Sigmoid colon (tissue), 7 donors: ENCODE data around the gene C1orf52. TPM values are rescaled to one million over a fixed set of nuclear protein-coding genes. Genes with fewer than 3 reads are reported as not detected.
A peak's percentile ranks its signal among the peaks of the same experiment; 100 is the strongest.

Experiments used
- DNase-seq: peaks from one replicate; pipeline ENCODE4 v3.0.0-alpha.2; 2019
- H3K27ac ChIP-seq, 4 donors: fragments of 200-600 bp; sonication (generic); one replicate each; pipeline ENCODE4 v1.5.1; 2016 to 2019; ENCODE audit warnings: mild to moderate bottlenecking in 1 of 4
- H3K27me3 ChIP-seq, 3 donors: fragments of 200-600 bp; sonication (generic); one replicate each; pipeline ENCODE4 v1.5.1; 2019; ENCODE audit warnings: mild to moderate bottlenecking in 1 of 3
- H3K36me3 ChIP-seq, 4 donors: fragments of 200-600 bp; sonication (generic); one replicate each; pipeline ENCODE4 v1.5.1; 2016 to 2019
- H3K4me1 ChIP-seq, 4 donors: fragments of 200-600 bp; sonication (generic); one replicate each; pipeline ENCODE4 v1.5.1; 2017 to 2019
- H3K4me3 ChIP-seq, 4 donors: fragments of 200-600 bp; sonication (generic); one replicate each; pipeline ENCODE4 v1.5.1; 2017 to 2019; ENCODE audit warnings: mild to moderate bottlenecking in 2 of 4, moderate library complexity in 1 of 4
- H3K9me3 ChIP-seq, 4 donors: fragments of 200-600 bp in 3 of 4; sonication (generic) in 3 of 4; one replicate each; pipeline versions ENCODE4 v1.5.1 to v1.6.1; 2013 to 2019
- EP300 ChIP-seq, 4 donors: sonication (generic); formaldehyde crosslinking; IDR thresholded peaks; one replicate each; pipeline ENCODE4 v1.6.1; 2017; ENCODE audit warnings: antibody characterized with exemption in 4 of 4
- POLR2A ChIP-seq, 2 donors: fragments of 450-650 bp; IDR thresholded peaks; one replicate each; pipeline ENCODE4 v1.6.1; 2016; ENCODE audit warnings: antibody characterized with exemption in 2 of 2, mild to moderate bottlenecking in 2 of 2, moderate library complexity in 2 of 2
- POLR2AphosphoS5 ChIP-seq, 4 donors: sonication (generic); formaldehyde crosslinking; IDR thresholded peaks; one replicate each; pipeline ENCODE4 v1.6.1; 2017; ENCODE audit warnings: antibody characterized with exemption in 4 of 4
- WGBS, 2 donors: extraction: QIAGEN DNeasy Blood & Tissue Kit; methylation state at CpG; one replicate each; pipeline ENCODE4 v1.1.7; 2013; 5-methylcytosine and 5-hydroxymethylcytosine counted together
- intact Hi-C: fragments of 100-400 bp; cut with DNase I; formaldehyde crosslinking; loops from one replicate; pipeline ENCODE4 v1.15.1; 2023
- polyA plus RNA-seq, 3 donors: library from polyadenylated mRNA; stranded (reverse); fragments of 200-250 nt; gene quantifications; one replicate each; pipeline ENCODE4 v1.2.3, GENCODE V29; 2013
- total RNA-seq, 4 donors: library from RNA; depleted of rRNA; stranded (reverse); fragments of >200 nt; gene quantifications; one replicate each; pipeline ENCODE4 v1.1.0, GENCODE V29; 2016
- TF ChIP-seq, protein P1 (sequence below), 4 experiments: fragments of 450-650 bp in 3 of 4; fragments of 200-600 bp in 1 of 4; IDR thresholded peaks; one replicate each; pipeline ENCODE4 v1.5.1; 2016 to 2019; ENCODE audit warnings: antibody characterized with exemption in 4 of 4, mild to moderate bottlenecking in 3 of 4, moderate library complexity in 2 of 4
- donor health status: healthy with polysubstance abuse.
- donor health status: Bipolar disorder and iron deficiency.
- donor health status: healthy.

The C1orf52 gene
- total and polyA plus RNA-seq, 7 donors: 8.9 to 31.1 (median 18.5) TPM

DNA sequence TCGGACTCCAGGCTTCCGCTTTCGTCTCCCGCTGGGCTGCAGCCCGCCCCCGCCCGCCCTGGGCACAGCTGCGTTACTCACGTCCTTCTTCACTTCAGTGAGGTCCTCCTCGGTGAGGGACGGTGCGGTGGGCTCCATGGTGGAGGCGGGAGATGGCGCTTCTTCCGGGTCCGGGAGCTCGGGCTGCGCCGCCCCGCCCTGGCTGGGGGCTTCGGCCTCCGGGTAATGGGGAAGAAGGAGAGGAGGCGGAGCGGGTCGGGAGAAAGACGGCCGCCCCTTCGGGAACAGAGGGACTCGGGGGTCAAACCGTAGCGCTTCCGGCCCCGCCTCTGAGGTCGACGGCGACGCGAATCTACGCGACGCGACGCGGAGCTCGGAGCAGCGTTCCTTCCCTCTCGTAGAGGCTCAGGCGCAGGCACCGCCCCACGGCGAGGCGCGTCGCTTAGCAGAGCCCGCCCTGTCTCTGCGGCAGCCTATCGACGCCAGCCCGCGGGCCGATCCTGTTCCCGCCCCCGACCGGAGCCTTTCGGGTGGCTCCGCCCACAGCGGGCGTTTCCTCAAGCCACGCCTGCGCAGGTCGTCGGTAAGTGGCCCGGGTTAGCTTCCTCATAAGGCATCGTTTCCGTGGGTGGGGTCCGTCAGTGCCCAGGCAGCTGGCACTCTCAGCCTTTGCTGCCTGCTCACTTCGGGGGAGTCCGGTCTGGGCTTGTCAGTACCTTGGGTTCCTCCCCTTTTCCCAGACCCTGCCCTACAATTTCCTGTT lies 16.9 kb upstream of the C1orf52 start, which contains the start of gene BCL10:
TSS of gene BCL10 (minus strand) at position 418 of the 763 bp plus-strand sequence. CDS start at position 138, 280 bp downstream.
- no peaks in the 10 kb centered on the region for H3K36me3 ChIP-seq
- H3K4me1 ChIP-seq: peaks cover 0 to 39% (median 31%) of the 10 kb centered on the region in 4 donors
- H3K27ac ChIP-seq: peak within 1 kb of the TSS; percentile 95 to 98 (median 96)
- whole genome bisulfite sequencing, 2 donors: 0% methylated on average over 78 of the region's 78 CpGs
- intact Hi-C loops: no loop called here
- H3K27me3 ChIP-seq: no peaks in the 10 kb centered on the region
- peak; percentile 99 for DNase-seq
- H3K9me3 ChIP-seq: no peaks in the 10 kb centered on the region
- peak within 1 kb of the TSS; percentile 74 to 96 (median 95) for H3K4me3 ChIP-seq
- TF ChIP-seq POLR2AphosphoS5 (IDR thresholded peaks at IDR 0.05) (peak; percentile 89 to 92 (median 92)), POLR2A (IDR thresholded peaks at IDR 0.05) (peak; percentile 69 to 84), EP300 (IDR thresholded peaks at IDR 0.05) (peak in 1 of 4 donors; percentile 11)
- TF ChIP-seq, protein P1, sequence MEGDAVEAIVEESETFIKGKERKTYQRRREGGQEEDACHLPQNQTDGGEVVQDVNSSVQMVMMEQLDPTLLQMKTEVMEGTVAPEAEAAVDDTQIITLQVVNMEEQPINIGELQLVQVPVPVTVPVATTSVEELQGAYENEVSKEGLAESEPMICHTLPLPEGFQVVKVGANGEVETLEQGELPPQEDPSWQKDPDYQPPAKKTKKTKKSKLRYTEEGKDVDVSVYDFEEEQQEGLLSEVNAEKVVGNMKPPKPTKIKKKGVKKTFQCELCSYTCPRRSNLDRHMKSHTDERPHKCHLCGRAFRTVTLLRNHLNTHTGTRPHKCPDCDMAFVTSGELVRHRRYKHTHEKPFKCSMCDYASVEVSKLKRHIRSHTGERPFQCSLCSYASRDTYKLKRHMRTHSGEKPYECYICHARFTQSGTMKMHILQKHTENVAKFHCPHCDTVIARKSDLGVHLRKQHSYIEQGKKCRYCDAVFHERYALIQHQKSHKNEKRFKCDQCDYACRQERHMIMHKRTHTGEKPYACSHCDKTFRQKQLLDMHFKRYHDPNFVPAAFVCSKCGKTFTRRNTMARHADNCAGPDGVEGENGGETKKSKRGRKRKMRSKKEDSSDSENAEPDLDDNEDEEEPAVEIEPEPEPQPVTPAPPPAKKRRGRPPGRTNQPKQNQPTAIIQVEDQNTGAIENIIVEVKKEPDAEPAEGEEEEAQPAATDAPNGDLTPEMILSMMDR (IDR thresholded peaks at IDR 0.05): no peak

DNA sequence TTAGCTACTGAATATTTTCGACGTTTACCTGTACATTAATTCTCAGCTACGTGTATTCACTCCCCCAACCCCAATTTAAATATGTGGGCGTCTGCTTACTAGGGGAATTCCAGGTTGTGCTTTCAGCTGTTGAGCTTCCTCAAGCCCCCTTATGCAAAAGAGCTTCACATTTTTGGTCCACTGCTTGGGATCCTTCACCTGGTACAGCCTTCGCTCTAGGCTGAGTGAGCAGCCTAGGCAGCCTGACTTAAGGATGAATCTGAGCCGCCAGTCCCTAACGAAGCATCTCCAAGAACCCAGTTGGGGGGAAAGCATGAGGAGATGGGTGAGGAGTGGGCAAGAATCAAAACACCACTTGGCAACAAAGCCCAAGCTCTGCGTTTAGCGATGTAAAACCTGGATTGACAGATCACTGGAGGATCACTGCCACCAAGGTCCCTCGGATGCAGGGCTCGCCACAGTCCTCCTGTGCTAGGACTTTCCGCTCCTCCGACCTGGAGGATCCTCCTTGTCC lies 16.3 kb upstream of the C1orf52 start:
- Histone ChIP-seq H3K27ac (peak overlapping the region; percentile 95 to 98 (median 96)), H3K36me3 (peaks cover 0 to 2% (median under 1%) of the 10 kb centered on the region in 4 donors), H3K9me3 (no peaks in the 10 kb centered on the region), H3K4me1 (peaks cover 0 to 39% (median 31%) of the 10 kb centered on the region in 4 donors), H3K27me3 (no peaks in the 10 kb centered on the region), H3K4me3 (peak overlapping the region; percentile 74 to 96 (median 95))
- TF ChIP-seq POLR2A (IDR thresholded peaks at IDR 0.05) (no peak), POLR2AphosphoS5 (IDR thresholded peaks at IDR 0.05) (no peak), EP300 (IDR thresholded peaks at IDR 0.05) (no peak)
- TF ChIP-seq, protein P1 (IDR thresholded peaks at IDR 0.05): no peak
- WGBS, 2 donors: 1% methylated on average over 13 of the region's 13 CpGs
- no peak for DNase-seq
- intact Hi-C loops: no loop called here

DNA sequence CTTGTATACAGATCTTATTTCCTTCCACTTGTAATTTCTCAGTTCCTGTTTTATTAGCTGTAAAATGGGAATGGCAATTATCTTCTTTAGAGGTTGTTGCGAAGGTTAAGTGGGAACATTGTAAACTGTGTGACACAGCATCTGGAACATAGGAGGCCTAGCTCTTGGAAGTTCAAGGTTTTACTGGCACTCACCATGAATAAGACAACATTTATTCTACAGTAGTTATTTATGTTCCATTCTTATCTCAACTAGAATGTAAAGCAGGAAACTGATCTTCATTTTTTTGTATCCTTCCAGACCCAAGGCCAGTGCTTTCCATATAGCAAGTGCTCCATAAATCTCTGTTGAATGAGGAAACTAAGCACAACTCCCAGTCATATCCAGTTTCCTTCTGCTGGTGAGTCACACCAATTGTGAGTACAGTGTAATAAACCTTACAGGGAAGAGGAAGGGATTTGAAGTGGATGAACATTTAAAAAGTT lies 15.5 kb upstream of the C1orf52 start:
- TF ChIP-seq POLR2A (IDR thresholded peaks at IDR 0.05): no peak
- TF ChIP-seq, protein P1 (IDR thresholded peaks at IDR 0.05): no peak
- TF ChIP-seq POLR2AphosphoS5 (IDR thresholded peaks at IDR 0.05): peak in 2 of 4 donors; percentile 27 to 47
- no peak for DNase-seq
- H3K9me3 ChIP-seq: no peaks in the 10 kb centered on the region
- H3K4me3 ChIP-seq: peak overlapping the region; percentile 74 to 96 (median 95)
- WGBS, 2 donors: 11 to 34% methylated on average over 1 of the region's 1 CpG
- no peaks in the 10 kb centered on the region for H3K27me3 ChIP-seq
- H3K27ac ChIP-seq: peak overlapping the region; percentile 95 to 98 (median 96)
- H3K36me3 ChIP-seq: peaks cover 0 to 10% (median 6%) of the 10 kb centered on the region in 4 donors
- intact Hi-C loops: no loop called here
- H3K4me1 ChIP-seq: peaks cover 0 to 39% (median 31%) of the 10 kb centered on the region in 4 donors

DNA sequence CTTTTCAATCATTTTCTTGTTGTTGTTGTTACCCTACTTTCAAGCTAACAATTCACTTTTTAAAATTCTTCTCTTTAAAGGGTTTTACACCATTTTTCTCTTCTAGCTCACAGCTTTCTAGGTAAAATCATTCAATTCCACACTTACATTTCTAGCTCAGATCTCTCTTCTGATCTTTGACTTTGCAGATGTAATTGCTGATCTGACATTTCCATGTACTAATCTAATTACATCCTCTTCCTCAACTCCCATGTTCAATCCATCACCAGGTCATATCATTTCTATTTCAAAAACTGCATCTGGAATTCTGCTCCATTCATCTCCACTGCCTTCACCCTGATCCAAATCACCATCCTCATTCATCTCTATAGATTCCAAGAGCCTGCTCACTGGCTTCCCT lies 13.9 kb upstream of the C1orf52 start:
- Histone ChIP-seq H3K4me3 (no peak overlapping the region), H3K27me3 (no peaks in the 10 kb centered on the region), H3K4me1 (peaks cover 0 to 39% (median 29%) of the 10 kb centered on the region in 4 donors), H3K36me3 (peaks cover 0 to 26% (median 19%) of the 10 kb centered on the region in 4 donors), H3K27ac (no peak overlapping the region), H3K9me3 (no peaks in the 10 kb centered on the region)
- intact Hi-C loops: no loop called here
- TF ChIP-seq EP300 (IDR thresholded peaks at IDR 0.05): no peak
- TF ChIP-seq POLR2A (IDR thresholded peaks at IDR 0.05): no peak
- TF ChIP-seq POLR2AphosphoS5 (IDR thresholded peaks at IDR 0.05): no peak
- TF ChIP-seq, protein P1 (IDR thresholded peaks at IDR 0.05): no peak
- no peak for DNase-seq
